T47D (cell line): ENCODE results near the gene SSRP1.
"Not testable (repeated sequence)": the region's sequence is repeated elsewhere in the genome, so short reads cannot be mapped to it uniquely, and the experiment has no call there.

Source experiments
- DNase-seq, 2 experiments: peaks; one replicate each; pipeline versions ENCODE4 v3.0.0 to v3.0.0-alpha.2; 2011 to 2012; ENCODE audit warnings: low read depth in 1 of 2, low spot score in 1 of 2
- JUND ChIP-seq: IDR thresholded peaks from 2 replicates; pipeline ENCODE4 v1.6.1; 2012; ENCODE audit warnings: low read depth
- in situ Hi-C: cut with HindIII; loops from 2 replicates; pipeline ENCODE4 v1.10.0; 2016; ENCODE audit warnings: low sequenced_read_pairs, low pct_unique_long_range_greater_than_20kb

Gene SSRP1

DNA sequence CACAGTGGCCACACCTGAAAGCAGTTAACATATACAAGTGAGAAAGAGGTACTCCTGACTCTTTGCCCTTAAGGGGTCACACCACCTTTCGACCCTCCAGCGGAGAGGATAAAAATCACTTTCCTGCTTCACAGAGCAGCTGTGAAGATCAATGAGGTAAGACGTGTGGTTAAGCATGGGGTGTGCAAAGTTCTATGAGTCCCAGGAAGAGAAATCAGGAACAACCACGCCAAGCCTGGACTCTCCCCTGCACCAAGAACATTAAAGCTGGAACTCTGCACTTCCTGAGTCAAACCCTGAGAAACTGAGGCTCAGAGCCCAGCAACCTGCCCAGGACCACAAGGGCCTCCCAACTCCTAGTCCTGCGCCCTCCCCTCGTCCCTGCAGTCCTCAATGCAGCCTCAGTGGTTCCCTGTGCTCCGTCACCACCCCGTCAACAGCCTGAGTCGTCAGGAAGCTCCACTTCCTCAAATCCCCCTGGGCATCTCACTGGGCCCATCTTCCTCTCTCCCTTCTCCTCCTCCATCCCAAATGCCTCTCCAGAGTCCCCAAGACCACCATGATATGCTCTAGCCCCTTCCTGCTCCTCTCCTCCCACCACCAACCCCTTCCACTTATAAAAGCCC, 28.6 kb downstream of the SSRP1 start:
- DNase-seq, result no peak
- no peak for TF ChIP-seq JUND
- in situ Hi-C loops, result no loop called here

DNA sequence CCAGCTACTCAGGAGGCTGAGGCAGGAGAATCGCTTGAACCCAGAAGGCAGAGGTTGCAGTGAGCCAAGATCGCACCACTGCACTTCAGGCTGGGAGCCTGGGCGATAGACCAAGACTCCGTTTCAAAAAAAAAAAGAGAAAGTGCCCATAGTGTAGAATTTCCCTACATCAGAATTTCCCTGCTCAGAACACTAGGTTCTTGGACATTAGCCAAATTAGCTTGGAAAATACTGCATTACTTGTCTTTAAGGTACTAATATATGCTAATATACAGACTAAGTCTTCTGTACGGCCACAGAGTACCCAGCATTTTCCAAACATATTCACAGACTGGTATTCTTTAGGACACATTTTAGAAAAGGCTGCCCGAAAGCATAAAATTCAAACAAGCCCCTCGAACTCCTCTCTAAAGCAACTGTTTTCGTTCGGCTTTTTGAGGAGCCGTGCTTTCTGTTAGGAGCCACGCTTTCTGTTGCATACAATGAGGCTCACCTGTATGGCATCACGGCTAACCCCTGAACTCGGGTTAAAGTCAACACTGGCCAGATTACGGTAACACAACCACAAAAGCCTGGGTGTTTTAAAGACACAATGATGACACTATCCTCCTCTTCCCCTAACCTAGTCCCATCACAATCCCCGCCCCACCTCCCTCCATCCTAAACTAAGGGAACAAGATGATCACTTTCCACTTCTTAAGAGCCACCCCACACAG, 29.4 kb downstream of the SSRP1 start:
- in situ Hi-C loops, result no loop called here
- no peak for TF ChIP-seq JUND

DNA sequence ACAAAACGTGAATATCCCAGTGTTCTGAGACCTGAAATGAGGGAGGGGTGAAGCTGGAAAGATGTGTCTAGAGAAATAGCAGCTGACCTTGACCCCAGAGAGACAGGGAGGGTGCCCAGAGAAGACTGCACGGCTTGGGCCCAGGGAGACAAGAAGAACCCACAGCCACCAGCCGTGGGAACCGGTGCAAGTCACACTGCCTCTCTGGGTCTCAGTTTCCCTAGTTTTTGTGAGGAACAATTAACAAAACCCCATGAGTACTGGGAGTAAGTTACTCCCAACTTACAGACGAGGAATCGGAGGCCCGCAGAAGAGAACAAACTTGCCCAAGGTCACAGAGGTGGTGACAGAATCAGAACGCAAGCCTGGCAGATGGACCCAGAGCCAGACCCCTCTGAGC, 30.2 kb downstream of the SSRP1 start:
- in situ Hi-C loops, result no loop called here
- no peak for TF ChIP-seq JUND
- DNase-seq, result no peak

More for the DNA sequence above, 29.4 kb downstream of the SSRP1 start:
- DNase-seq, result no peak

DNA sequence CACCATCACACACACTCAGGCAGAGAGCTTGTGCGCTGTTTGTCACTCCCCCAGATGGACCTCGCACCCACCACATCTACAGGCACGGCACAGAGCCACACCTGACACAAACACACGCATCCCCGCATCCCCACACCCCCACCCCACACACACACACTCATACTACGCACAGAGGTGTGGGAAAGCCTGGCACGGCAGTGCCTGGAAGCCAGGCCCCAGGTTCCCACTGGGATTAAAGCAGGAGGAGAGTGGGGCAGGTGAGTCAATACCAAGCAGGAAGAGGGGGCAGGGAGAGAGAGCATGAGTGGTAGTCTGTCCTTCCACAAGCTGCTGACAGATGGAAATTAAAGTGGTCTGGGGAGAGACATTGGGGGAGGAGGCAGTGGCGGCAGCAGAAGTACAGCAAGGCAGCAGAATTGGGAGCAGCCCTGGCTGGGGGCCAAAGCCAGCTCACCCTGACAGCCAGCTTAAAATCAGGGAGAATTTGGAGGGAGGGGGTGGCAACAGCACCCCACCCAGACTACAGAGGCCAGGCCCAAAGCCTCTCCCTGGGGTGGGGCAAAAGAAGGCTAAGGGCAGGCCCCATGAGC, 31.6 kb downstream of the SSRP1 start:
- no peak for DNase-seq
- in situ Hi-C loops, result no loop called here
- no peak for TF ChIP-seq JUND

DNA sequence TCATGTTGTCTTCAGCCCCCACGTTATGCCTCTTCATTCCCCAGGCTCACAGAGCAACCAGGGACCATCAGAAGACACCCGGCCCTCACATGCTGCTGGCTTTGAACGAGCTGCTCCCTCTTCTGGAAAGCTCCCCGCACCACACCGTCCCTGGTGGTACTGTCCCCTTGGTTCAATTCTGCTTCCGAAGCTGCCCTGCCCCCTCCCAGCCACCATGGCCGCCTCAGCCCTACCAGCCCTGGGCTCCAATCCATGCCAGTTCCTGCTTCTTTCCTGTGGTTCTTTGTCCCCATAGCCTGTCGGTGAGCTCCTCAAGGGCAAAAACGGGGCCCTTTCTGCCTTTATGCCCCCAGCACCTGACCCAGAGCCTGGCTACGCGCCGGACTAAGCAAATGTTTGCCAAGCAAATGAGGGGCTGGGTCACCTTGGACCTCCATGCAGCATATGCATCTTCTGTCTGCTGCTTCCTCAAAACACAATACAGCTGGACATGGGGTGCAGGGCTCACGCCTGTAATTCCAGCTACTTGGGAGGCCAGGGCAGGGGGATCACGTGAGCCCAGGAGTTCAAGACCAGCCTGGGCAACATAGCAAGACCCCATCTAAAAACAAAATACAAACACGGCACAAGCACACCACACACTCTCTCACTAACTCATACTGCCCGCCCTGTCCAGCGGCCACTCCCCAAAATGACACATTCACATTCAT, 32.3 kb downstream of the SSRP1 start:
- no peak for TF ChIP-seq JUND
- in situ Hi-C loops, result no loop called here
- no peak for DNase-seq

DNA sequence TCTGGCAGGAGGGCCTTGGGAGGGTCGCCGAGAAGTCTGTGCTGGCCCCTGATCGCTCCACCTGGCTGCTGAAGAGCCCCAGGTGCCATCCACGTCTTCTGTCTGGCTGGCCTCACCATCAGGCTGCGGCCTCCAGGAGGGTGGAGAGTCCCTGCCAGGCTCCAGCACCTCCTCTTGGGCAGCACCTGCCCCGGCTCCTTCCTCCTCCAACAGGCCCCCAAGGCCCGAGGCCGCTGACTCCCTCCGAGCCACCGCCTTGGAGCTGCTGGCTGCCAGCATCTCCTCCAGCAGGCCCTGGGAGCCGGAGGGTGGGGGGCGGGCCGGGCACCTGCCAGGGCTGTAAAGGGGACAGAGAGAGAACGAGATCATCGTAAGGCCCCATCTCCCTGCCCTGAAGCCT, 33.2 kb downstream of the SSRP1 start:
- no peak for DNase-seq
- no peak for TF ChIP-seq JUND
- in situ Hi-C loops, result no loop called here

DNA sequence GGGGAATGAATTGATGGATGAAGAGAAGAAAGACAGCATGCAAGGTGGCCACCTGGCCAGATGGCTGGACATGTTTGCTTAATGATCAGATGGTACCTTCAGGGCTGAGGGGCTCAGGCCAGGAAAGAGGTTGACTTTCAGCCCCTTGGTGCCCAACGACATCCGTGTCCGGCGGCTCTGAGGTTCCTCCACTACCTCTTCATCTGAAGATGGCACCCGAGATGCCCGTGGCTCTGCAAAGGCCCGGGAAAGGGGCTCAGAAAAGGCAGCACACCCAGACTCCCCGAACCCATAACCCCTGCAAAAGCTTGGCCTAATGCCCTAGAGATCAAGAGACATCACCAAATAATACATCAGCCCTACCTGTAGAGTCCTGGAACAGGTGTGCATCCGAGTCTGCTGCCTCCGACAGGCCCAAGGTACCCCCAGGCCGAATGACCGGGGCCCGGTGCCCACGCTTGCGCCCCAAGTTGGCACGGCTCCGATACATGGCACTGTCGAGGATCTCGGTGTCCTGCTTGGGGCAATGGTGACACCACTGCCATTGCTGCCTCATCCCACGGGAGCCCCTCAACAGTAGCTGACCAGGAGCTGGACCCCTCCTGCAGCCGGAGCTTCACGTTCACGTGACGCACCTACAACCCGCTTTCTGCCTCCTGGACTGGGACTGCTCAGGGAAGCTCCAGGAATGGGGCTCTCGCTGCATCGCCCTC, 33.8 kb downstream of the SSRP1 start:
- in situ Hi-C loops, result no loop called here
- no peak for TF ChIP-seq JUND
- no peak for DNase-seq

DNA sequence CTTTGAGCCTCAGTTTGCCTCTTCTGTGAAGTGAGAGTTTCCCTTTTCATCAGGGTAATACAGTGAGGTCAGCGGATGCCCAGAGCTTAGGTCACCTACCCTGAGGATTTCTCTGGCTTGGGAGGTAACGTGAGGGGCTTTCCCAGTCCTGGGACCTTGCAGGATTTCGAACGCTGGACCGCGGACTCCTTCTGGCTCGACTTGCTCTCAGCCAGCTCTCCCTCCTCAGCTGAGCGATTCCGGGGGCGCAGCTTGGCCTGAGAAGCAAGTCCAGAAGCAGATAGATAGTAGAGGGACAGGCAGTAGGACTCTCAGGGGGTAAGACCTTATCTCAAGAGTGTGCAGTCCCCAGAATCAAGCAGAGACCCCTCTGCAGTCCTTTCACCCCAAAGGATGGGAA, 34.9 kb downstream of the SSRP1 start:
- in situ Hi-C loops, result no loop called here
- TF ChIP-seq JUND, result no peak
- no peak for DNase-seq

DNA sequence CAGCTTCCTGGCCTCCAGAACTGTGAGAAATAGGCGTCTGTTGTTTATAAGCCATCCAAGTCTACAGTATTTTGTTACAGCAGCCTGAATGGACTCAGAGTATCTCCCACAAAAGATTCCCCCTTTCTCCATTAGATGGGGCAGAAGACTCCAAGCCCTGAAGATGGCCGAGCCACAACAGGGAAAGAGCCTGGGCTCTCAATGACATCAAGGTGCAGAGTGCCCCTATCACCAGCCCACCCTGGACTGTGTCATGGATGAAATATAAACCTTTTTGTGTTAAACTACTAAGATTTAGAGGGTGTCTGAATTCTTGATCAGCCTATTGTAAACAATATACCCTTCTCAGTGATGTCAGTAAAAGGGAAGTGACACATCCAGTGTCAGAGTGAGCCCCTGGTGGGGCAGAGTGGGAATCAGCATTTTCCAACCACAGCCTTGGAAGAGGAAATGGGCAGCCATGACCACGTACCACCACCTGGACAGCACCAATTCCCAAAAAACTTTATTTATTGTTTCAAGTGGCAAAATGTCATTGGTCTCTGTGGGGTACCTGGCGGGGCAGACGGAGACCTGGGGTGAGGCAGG, 36.4 kb downstream of the SSRP1 start:
- no peak for DNase-seq
- TF ChIP-seq JUND, result no peak
- in situ Hi-C loops, result no loop called here

DNA sequence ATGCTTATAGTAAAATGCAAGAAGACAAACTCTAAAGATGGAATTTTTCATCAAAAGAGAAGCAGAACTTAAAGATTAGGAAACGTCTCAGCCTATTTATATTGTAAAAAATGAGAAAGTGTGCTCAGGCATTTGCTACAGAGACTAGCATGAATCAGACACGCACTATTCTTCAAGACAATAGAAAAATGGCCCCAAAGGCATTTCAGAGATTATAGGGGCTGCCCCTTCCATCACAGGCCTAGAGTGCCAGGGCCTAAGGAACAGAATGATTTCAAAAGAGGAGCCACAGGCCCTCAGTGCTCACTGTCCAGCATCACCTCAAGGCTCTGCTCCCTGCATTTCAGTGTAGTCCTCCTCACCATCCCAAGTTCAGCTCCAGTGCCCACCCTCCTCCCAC, 38.5 kb downstream of the SSRP1 start:
- in situ Hi-C loops, result no loop called here
- no peak for TF ChIP-seq JUND
- DNase-seq, result no peak

DNA sequence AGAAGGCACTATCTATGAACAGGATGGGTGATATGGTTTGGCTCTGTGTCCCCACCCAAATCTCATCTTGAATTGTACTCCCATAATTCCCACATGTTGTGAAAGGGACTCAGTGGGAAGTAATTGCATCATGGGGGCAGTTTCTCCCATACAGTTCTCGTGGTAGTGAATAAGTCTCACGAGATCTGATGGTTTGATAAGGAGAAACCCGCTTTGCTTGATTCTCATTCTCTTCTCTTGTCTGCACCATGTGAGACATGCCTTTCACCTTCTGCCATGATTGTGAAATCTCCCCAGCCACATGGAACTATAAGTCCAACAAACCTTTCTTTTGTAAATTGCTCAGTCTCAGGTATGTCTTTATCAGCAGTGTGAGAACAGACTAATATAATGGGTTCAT, 39.5 kb downstream of the SSRP1 start:
- in situ Hi-C loops, result not testable (repeated sequence)
- peak in 1 of 2 experiments; percentile 83 for DNase-seq

DNA sequence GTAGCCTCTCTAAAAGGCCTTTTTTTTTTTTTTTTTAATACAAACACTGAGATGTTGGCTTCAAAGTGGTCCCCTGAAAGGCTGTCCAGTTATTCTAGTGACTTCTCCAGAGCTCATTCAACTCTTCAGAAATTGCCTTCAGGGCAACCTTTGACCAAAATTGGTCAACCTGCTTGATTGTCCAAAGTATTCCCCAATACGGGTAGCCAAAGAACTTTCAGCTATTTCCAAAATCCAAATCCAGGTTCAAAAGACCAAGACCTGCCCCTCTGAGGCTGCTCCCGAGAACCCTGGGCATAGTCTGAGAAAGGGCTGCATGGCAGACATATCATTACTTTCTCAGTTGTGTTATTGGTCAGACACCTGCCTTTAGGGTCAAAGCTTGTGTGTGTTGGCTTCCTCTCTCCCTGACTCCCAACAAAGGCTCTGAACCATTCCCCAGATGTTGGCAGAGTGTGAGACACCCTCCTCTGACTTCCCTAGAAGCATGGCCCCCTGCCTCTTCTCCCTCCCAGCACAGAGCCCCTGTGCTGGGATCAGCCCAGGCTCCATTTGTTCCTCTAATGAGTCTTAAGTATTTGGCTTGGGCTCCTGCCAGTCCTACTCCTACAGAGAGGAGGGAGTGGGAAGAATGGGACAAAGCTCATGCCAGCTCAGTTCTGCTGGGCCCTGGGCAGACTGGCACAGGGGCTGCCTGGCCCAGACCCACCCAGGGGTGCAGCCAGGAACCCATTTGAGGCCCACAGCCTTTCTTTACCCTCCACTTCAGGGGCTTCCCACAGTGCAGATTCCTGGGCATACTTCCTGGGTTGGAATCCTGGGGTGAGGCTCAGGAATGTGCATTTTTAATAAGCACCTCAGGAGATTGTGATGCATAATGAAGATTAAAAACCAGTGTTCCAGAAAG, 41.2 kb downstream of the SSRP1 start:
- DNase-seq, result peak in 1 of 2 experiments; percentile 84
- in situ Hi-C loops, result no loop called here
- no peak for TF ChIP-seq JUND
